OCI-LY7 (cell line): ENCODE data around the gene FUT7. TPM values are rescaled to one million over a fixed set of nuclear protein-coding genes. Genes with fewer than 3 reads are reported as not detected.

Experiments used
- BruUV-seq: library from RNA; stranded (reverse); fragments of 400-500 nt; replicated peaks from 2 replicates; lab custom pipeline; 2021; lab: Mats Ljungman, UMichigan
- CTCF ChIA-PET: fragments of 300-600 bp; sonication (Branson Sonifier 250); formaldehyde crosslinking; loops from one replicate; lab custom pipeline; 2022; ENCODE audit warnings: antibody characterized with exemption; ENCODE audit not compliant: unreplicated experiment; lab: Charles Lee
- POLR2A ChIA-PET: fragments of 300-600 bp; sonication (Branson Sonifier 250); formaldehyde crosslinking; loops from one replicate; lab custom pipeline; 2022; ENCODE audit warnings: antibody characterized with exemption; lab: Charles Lee
- DNase-seq: peaks from one replicate; pipeline ENCODE4 v3.0.0-alpha.2; 2015; ENCODE audit warnings: low spot score
- H2AFZ ChIP-seq: fragments of 200-600 bp; sonication (generic), shearing (Covaris generic); 2 replicates; pipeline ENCODE4 v1.6.1; 2014; ENCODE audit warnings: mild to moderate bottlenecking, antibody characterized with exemption, low read length, moderate library complexity
- H3K27ac ChIP-seq: fragments of 200-600 bp; sonication (generic); 2 replicates; pipeline ENCODE4 v1.5.1; 2014; ENCODE audit warnings: mixed run types, low read depth, mild to moderate bottlenecking, moderate library complexity, low read length, inconsistent platforms; ENCODE audit not compliant: poor library complexity, severe bottlenecking
- H3K36me3 ChIP-seq: fragments of 200-600 bp; sonication (generic); 2 replicates; pipeline ENCODE4 v1.6.1; 2014; ENCODE audit warnings: mild to moderate bottlenecking, antibody characterized with exemption, low read length, moderate library complexity, mixed read lengths; ENCODE audit not compliant: insufficient read depth
- H3K4me1 ChIP-seq: fragments of 200-600 bp; sonication (generic); 2 replicates; pipeline ENCODE4 v1.5.1; 2014; ENCODE audit warnings: mild to moderate bottlenecking, low read length; ENCODE audit not compliant: insufficient read depth, poor library complexity, severe bottlenecking
- H3K4me2 ChIP-seq: fragments of 200-600 bp; sonication (generic); 2 replicates; pipeline ENCODE4 v1.6.1; 2014; ENCODE audit warnings: mild to moderate bottlenecking, low read length
- H3K4me3 ChIP-seq: fragments of 200-600 bp; sonication (generic); 2 replicates; pipeline ENCODE4 v1.5.1; 2014; ENCODE audit warnings: mild to moderate bottlenecking, low read depth, low read length; ENCODE audit not compliant: poor library complexity, severe bottlenecking
- H3K79me2 ChIP-seq: fragments of 200-600 bp; sonication (generic); 2 replicates; pipeline ENCODE4 v1.6.1; 2016; ENCODE audit warnings: low read depth, mild to moderate bottlenecking, low read length, moderate library complexity, mixed read lengths; ENCODE audit not compliant: insufficient read depth
- H3K9me2 ChIP-seq: fragments of 200-600 bp; sonication (generic); 2 replicates; pipeline ENCODE4 v1.6.1; 2016; ENCODE audit warnings: mild to moderate bottlenecking, low read length, mixed read lengths; ENCODE audit not compliant: insufficient read depth
- H3K9me3 ChIP-seq: fragments of 200-600 bp; sonication (generic); 2 replicates; pipeline ENCODE4 v1.6.1; 2014; ENCODE audit warnings: mild to moderate bottlenecking, mixed run types, low read length, mixed read lengths
- H4K20me1 ChIP-seq: fragments of 200-600 bp; sonication (generic); 2 replicates; pipeline ENCODE4 v1.6.1; 2014; ENCODE audit warnings: mild to moderate bottlenecking, antibody characterized with exemption, low read length, moderate library complexity, mixed read lengths; ENCODE audit not compliant: insufficient read depth
- EZH2phosphoT487 ChIP-seq: fragments of 200-600 bp; sonication (generic); IDR thresholded peaks from 2 replicates; pipeline ENCODE4 v1.6.1; 2018; ENCODE audit warnings: low read depth, borderline replicate concordance, mild to moderate bottlenecking, mixed run types, antibody characterized with exemption, low read length, moderate library complexity, mixed read lengths
- intact Hi-C: fragments of 100-400 bp; cut with micrococcal nuclease; formaldehyde crosslinking; loops from one replicate; pipeline ENCODE4 v1.10.0; 2022; ENCODE audit not compliant: unreplicated experiment
- total RNA-seq, 2 experiments: library from RNA; depleted of rRNA in 1 of 2; stranded (reverse); fragments of >200 nt in 1 of 2; shearing (Covaris generic) in 1 of 2; gene quantifications; 2 replicates each; pipeline ENCODE4 v1.2.3, GENCODE V29; 2014 to 2022
- TF ChIP-seq, protein P1 (sequence below): fragments of 200-600 bp; sonication (generic); conservative IDR thresholded peaks from 2 replicates; pipeline ENCODE4 v1.5.1; 2014; ENCODE audit warnings: mild to moderate bottlenecking, antibody characterized with exemption, low read length, moderate library complexity, mixed read lengths

Gene FUT7
- total RNA-seq, 2 experiments from 2014 or later, result 0.21 TPM; not detected in 1

DNA sequence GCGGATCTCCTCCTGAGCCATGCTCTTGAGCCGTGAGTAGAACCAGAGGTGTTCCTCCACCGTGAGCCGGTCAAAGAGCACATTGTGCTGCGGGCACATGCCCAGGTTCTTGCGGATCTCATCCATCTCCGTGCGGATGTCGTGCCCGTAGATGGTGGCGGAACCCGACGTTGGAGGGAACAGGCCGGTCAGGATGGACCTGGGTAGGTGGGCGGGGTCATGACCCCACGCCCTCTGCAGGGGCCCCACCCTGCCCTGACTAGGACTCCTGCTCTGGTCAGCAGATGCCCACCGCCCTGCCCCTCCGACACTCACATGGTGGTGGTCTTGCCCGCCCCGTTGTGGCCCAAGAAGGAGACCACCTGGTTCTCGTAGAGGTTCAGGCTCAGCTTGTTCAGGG is 15.9 kb downstream of the FUT7 start:
- ChIA-PET POLR2A (no interaction called here), CTCF (no interaction called here)
- Histone ChIP-seq H3K79me2 (no peaks in the 10 kb centered on the region), H3K9me2 (no peaks in the 10 kb centered on the region), H3K9me3 (no peaks in the 10 kb centered on the region), H4K20me1 (no peaks in the 10 kb centered on the region), H2AFZ (no peak overlapping the region), H3K4me1 (peaks cover 10% of the 10 kb centered on the region), H3K27ac (no peak overlapping the region), H3K4me2 (no peak overlapping the region), H3K36me3 (no peaks in the 10 kb centered on the region), H3K4me3 (no peak overlapping the region)
- BruUV-seq, result no TSS peak
- intact Hi-C loops, result no loop called here
- TF ChIP-seq, protein P1, sequence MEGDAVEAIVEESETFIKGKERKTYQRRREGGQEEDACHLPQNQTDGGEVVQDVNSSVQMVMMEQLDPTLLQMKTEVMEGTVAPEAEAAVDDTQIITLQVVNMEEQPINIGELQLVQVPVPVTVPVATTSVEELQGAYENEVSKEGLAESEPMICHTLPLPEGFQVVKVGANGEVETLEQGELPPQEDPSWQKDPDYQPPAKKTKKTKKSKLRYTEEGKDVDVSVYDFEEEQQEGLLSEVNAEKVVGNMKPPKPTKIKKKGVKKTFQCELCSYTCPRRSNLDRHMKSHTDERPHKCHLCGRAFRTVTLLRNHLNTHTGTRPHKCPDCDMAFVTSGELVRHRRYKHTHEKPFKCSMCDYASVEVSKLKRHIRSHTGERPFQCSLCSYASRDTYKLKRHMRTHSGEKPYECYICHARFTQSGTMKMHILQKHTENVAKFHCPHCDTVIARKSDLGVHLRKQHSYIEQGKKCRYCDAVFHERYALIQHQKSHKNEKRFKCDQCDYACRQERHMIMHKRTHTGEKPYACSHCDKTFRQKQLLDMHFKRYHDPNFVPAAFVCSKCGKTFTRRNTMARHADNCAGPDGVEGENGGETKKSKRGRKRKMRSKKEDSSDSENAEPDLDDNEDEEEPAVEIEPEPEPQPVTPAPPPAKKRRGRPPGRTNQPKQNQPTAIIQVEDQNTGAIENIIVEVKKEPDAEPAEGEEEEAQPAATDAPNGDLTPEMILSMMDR, result no peak
- TF ChIP-seq EZH2phosphoT487, result no peak
- DNase-seq, result no peak

DNA sequence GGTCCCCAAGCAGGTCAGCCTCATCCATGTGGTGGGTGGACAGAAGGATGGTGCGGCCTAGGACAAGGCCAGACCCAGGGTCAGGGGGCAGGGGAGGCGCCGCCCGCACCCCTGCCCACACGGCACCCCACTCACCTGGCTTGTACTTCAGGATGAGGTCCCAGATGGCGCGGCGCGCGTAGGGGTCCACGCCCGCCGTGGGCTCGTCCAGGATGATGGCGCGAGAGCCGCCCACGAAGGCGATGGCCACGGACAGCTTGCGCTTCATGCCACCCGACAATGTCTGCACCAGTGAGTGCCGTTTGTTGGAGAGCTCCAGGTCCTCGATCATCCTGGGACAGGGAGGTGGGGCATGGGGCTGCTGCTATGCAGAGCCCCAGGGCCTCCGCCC is 16.4 kb downstream of the FUT7 start:
- intact Hi-C loops, result no loop called here
- no peak overlapping the region for H2AFZ ChIP-seq
- BruUV-seq, result no TSS peak
- CTCF ChIA-PET, result no interaction called here
- no peak overlapping the region for H3K4me2 ChIP-seq
- no peak for DNase-seq
- no peaks in the 10 kb centered on the region for H3K79me2 ChIP-seq
- H3K9me2 ChIP-seq, result no peaks in the 10 kb centered on the region
- POLR2A ChIA-PET, result no interaction called here
- H3K4me1 ChIP-seq, result peaks cover 10% of the 10 kb centered on the region
- H3K36me3 ChIP-seq, result no peaks in the 10 kb centered on the region
- H3K9me3 ChIP-seq, result no peaks in the 10 kb centered on the region
- no peak overlapping the region for H3K27ac ChIP-seq
- H3K4me3 ChIP-seq, result no peak overlapping the region
- no peaks in the 10 kb centered on the region for H4K20me1 ChIP-seq
- TF ChIP-seq, protein P1, result no peak
- TF ChIP-seq EZH2phosphoT487, result no peak

DNA sequence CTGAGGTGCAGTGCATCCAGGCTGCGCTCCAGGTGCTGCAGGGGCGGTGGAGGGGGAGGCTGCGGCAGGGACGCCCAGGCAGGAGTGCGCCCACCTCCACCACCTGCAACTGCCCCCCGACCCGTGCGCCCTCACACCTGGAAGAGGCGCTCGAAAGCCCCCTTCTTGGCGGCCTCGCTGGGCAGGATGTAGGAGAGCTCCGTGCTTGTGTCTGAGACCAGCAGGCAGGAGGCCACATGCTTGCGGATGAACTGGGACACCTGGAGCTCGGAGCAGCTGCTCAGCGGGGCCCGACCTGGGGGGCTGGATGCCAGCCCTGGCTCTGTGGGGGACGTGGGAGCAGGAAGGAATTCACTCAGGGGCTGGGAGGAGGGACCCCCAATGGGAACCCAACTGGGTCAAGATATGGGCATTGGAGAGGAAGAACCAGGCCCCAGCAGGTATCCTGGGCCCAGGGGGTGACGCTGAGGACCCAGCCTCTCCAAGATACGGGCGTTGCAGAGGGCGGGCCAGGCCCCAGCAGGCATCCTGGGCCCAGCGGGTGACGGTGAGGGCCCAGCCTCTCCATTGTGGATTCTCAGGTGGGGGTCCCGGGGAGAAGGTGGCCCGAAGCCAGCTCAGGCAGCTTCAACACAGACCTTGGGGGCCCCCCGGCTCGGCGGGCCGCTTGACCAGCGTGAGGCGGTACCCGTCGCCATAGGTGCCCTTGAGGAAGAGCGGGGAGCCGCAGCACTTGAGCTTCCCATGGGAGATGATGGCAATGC is 16.9 kb downstream of the FUT7 start:
- Histone ChIP-seq H3K4me1 (peaks cover 9% of the 10 kb centered on the region), H2AFZ (no peak overlapping the region), H3K9me2 (no peaks in the 10 kb centered on the region), H3K27ac (no peak overlapping the region), H3K4me3 (no peak overlapping the region), H3K4me2 (no peak overlapping the region), H3K36me3 (no peaks in the 10 kb centered on the region), H3K79me2 (no peaks in the 10 kb centered on the region), H4K20me1 (no peaks in the 10 kb centered on the region), H3K9me3 (no peaks in the 10 kb centered on the region)
- intact Hi-C loops, result no loop called here
- BruUV-seq, result no TSS peak
- POLR2A ChIA-PET, result no interaction called here
- DNase-seq, result no peak
- TF ChIP-seq EZH2phosphoT487, result no peak
- CTCF ChIA-PET, result no interaction called here
